MCF 10A (cell line): ENCODE results near the gene HLA-DOA. TPM values are rescaled to one million over a fixed set of nuclear protein-coding genes. Genes with fewer than 3 reads are reported as not detected.

Experiments
- BruUV-seq: library from RNA; stranded (reverse); fragments of 400-500 nt; replicated peaks from 2 replicates; lab custom pipeline; 2021; lab: Mats Ljungman, UMichigan
- CTCF ChIA-PET: fragments of 300-600 bp; sonication (Branson Sonifier 250); formaldehyde crosslinking; extraction: SDS; loops from one replicate; lab custom pipeline; 2021; ENCODE audit warnings: antibody characterized with exemption, inconsistent platforms; lab: Yijun Ruan, JAX
- POLR2A ChIA-PET: fragments of 300-600, 350-650 bp; sonication (Branson Sonifier 250); formaldehyde crosslinking; extraction: SDS; loops from one replicate; lab custom pipeline; 2020; ENCODE audit warnings: antibody characterized with exemption, inconsistent platforms; lab: Yijun Ruan, JAX
- DNase-seq: peaks from one replicate; pipeline ENCODE4 v3.0.0-alpha.2; 2018; ENCODE audit not compliant: unreplicated experiment
- H3K27ac Mint-ChIP-seq: one replicate; pipeline ENCODE4 v1.8.0; 2022; ENCODE audit warnings: mild to moderate bottlenecking, low read depth, mixed read lengths; ENCODE audit not compliant: unreplicated experiment
- H3K27me3 Mint-ChIP-seq: one replicate; pipeline ENCODE4 v1.8.0; 2022; ENCODE audit warnings: mixed read lengths; ENCODE audit not compliant: insufficient read depth, unreplicated experiment
- H3K36me3 Mint-ChIP-seq: one replicate; pipeline ENCODE4 v1.8.0; 2022; ENCODE audit warnings: mild to moderate bottlenecking, moderate library complexity, mixed read lengths; ENCODE audit not compliant: insufficient read depth, unreplicated experiment
- H3K4me1 Mint-ChIP-seq: one replicate; pipeline ENCODE4 v1.8.0; 2022; ENCODE audit warnings: mixed read lengths; ENCODE audit not compliant: insufficient read depth, unreplicated experiment
- H3K4me3 Mint-ChIP-seq: one replicate; pipeline ENCODE4 v1.8.0; 2022; ENCODE audit warnings: mild to moderate bottlenecking, moderate library complexity, mixed read lengths; ENCODE audit not compliant: unreplicated experiment
- H3K9me3 Mint-ChIP-seq: one replicate; pipeline ENCODE4 v1.8.0; 2022; ENCODE audit warnings: mixed read lengths; ENCODE audit not compliant: unreplicated experiment
- intact Hi-C: fragments of 100-400 bp; cut with micrococcal nuclease; formaldehyde crosslinking; loops from 2 replicates; pipeline ENCODE4 v1.14.1; 2022
- total RNA-seq: library from RNA; stranded (reverse); gene quantifications from 2 replicates; pipeline ENCODE4 v1.2.3, GENCODE V29; 2022
- TF ChIP-seq, protein P1 (sequence below): fragments of 200-600 bp; IDR thresholded peaks from one replicate; pipeline ENCODE4 v1.8.0; 2022; ENCODE audit warnings: antibody characterized with exemption, mild to moderate bottlenecking; ENCODE audit not compliant: unreplicated experiment

Gene HLA-DOA
- total RNA-seq, 1 experiment from 2014 or later = not detected

DNA sequence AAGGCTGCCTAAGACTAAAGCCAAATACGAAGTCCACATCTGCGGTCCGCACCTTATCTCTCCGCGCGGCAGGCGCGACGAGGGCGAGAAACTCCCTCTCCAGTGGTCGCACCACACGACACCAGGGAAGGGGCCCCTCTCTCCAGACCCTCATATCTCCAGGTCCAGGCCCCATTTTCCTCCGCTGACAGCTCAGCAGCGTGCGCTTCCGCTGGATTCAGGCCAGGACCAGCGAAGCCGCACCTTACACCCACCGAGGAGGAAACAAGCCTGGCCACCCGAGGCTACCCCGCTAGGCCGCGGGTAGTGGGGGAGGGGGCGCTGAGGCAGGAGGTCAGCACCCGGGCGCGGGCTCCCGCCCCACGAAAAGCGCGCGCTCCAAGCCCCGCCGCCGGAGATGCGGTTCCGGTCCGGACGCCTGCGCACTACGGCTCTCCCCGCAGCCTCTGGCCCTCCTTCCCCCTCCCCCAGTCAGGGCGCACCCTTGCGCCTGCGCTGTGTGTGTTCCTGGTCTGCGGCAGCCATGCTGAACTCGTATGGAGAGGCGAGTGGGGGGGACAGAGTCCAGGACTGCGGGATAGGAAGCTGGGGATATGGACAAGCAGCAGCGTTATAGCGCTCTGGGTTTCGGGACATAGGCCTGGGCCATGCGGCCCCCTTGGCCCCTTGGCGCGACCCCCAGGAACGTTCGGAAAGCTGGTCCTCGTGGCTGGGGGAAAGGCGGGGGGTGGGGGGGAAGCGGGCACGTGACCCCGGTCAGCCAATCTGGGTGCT is 41.1 kb downstream of the HLA-DOA start, which contains the start of gene BRD2:
Gene BRD2, plus strand, starts transcription at position 502 of the 774 bp plus-strand sequence. CDS start 4,305 bp downstream, outside the sequence.
- Mint-ChIP-seq H3K36me3 (peaks cover 34% of the 10 kb centered on the region), H3K4me1 (peaks cover 41% of the 10 kb centered on the region), H3K27ac (peak within 1 kb of the TSS; percentile 99), H3K27me3 (no peaks in the 10 kb centered on the region), H3K9me3 (no peaks in the 10 kb centered on the region), H3K4me3 (peak within 1 kb of the TSS; percentile 90)
- TF ChIP-seq, protein P1, sequence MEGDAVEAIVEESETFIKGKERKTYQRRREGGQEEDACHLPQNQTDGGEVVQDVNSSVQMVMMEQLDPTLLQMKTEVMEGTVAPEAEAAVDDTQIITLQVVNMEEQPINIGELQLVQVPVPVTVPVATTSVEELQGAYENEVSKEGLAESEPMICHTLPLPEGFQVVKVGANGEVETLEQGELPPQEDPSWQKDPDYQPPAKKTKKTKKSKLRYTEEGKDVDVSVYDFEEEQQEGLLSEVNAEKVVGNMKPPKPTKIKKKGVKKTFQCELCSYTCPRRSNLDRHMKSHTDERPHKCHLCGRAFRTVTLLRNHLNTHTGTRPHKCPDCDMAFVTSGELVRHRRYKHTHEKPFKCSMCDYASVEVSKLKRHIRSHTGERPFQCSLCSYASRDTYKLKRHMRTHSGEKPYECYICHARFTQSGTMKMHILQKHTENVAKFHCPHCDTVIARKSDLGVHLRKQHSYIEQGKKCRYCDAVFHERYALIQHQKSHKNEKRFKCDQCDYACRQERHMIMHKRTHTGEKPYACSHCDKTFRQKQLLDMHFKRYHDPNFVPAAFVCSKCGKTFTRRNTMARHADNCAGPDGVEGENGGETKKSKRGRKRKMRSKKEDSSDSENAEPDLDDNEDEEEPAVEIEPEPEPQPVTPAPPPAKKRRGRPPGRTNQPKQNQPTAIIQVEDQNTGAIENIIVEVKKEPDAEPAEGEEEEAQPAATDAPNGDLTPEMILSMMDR = no peak
- TSS peak; percentile 14 for BruUV-seq
- ChIA-PET CTCF (interaction anchor here (0.7 to 6.2 kb wide), 16 partner anchors 9 to 280 kb away, joined by 3 to 59 read pairs (median 5); partner anchors contain the start of genes HLA-DMA and TAP2), POLR2A (interaction anchor here (0.6 to 10.4 kb wide), 29 partner anchors 9 to 1316 kb away, joined by 3 to 245 read pairs (median 6); partner anchors contain the start of genes BAG6, HLA-DMA, HLA-DMB and PFDN6)
- intact Hi-C loops = loop anchor here (5.0 kb wide), 1 partner anchor 126 kb away; the partner anchor contains the start of gene PSMB8
- peak; percentile 98 for DNase-seq

GRCh38 chr6:32967151-32968091 is 42.0 kb downstream of the HLA-DOA start:
- no peaks in the 10 kb centered on the region for H3K27me3 Mint-ChIP-seq
- H3K9me3 Mint-ChIP-seq = no peaks in the 10 kb centered on the region
- intact Hi-C loops = loop anchor here (1.0 to 5.0 kb wide), 2 partner anchors 34 to 125 kb away; partner anchors contain the start of gene PSMB8
- ChIA-PET POLR2A (interaction anchor here (0.6 to 10.4 kb wide), 28 partner anchors 11 to 1315 kb away, joined by 3 to 245 read pairs (median 4); partner anchors contain the start of genes BAG6, HLA-DMA, HLA-DMB and PFDN6), CTCF (interaction anchor here (0.7 to 6.2 kb wide), 22 partner anchors 9 to 284 kb away, joined by 3 to 59 read pairs (median 4); partner anchors contain the start of genes HLA-DMA and TAP2)
- TF ChIP-seq, protein P1 = peak; percentile 39
- peak; percentile 76 for DNase-seq
- peak overlapping the region; percentile 99 for H3K27ac Mint-ChIP-seq
- peaks cover 25% of the 10 kb centered on the region for H3K36me3 Mint-ChIP-seq
- H3K4me3 Mint-ChIP-seq = peak overlapping the region; percentile 90
- peaks cover 41% of the 10 kb centered on the region for H3K4me1 Mint-ChIP-seq
- BruUV-seq = no TSS peak

- Mint-ChIP-seq H3K4me1 (peaks cover 34% of the 10 kb centered on the region), H3K36me3 (peaks cover 4% of the 10 kb centered on the region), H3K9me3 (no peaks in the 10 kb centered on the region), H3K4me3 (no peak overlapping the region), H3K27ac (no peak overlapping the region), H3K27me3 (no peaks in the 10 kb centered on the region)
- no TSS peak for BruUV-seq
- no peak for DNase-seq
- intact Hi-C loops = loop anchor here (5.0 kb wide), 1 partner anchor 122 kb away; the partner anchor contains the start of gene PSMB8
- POLR2A ChIA-PET = interaction anchor here (2.0 kb wide), 1 partner anchor 11 kb away, joined by 9 read pairs; the partner anchor contains the start of gene HLA-DMA
- TF ChIP-seq, protein P1 = no peak
- CTCF ChIA-PET = interaction anchor here (1.7 to 4.2 kb wide), 4 partner anchors 11 to 31 kb away, joined by 6 to 55 read pairs (median 18); partner anchors contain the start of gene HLA-DMA
Observed at GRCh38 chr6:32964776-32965175, 44.6 kb downstream of the HLA-DOA start.
